HG03460 (cell line): ENCODE results near the gene RAI2.

Source experiments
- ATAC-seq: cut with Tn5 transposase; IDR thresholded peaks from one replicate; pipeline ENCODE4 v1.9.1; 2021; ENCODE audit not compliant: unreplicated experiment

RAI2 gene

DNA sequence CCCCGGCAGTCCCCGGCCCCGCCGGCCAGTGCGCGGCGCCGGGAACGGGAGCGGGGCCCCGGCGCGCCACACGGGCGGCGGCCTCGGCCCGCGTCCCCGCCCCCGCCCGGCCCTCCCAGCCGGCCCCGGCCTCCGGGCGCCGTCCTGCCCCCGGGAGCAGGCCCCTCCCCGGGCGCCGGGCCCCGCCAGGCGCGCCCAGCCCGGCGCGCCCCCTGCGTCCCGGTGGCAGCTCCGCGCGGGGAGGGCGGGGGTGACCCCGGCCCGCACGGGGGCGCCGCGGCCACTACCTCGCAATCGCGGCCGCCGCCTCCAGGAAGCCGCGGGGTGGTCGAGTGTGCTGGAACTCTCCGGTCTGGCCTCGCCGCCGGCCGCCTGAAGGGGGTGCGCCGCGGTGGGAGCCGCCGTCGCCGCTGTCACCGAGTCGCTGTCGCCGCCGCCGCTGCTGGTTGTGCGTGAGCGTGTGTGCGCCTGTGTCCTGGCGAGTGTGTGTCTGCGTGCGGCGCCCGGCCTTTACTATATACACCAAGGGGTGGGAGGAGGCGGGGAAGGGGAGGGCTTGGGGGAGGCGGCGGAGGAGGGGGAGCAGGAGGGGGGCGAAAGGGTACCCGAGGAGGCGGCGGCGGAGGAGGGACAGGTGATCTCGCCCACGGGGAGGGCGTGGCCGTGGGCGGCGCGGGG lies at the start of gene RAI2:
Gene RAI2 (minus strand): TSS at position 488 of the 678 bp plus-strand sequence. CDS start 59,288 bp downstream, outside the sequence.
- ATAC-seq: no peak

DNA sequence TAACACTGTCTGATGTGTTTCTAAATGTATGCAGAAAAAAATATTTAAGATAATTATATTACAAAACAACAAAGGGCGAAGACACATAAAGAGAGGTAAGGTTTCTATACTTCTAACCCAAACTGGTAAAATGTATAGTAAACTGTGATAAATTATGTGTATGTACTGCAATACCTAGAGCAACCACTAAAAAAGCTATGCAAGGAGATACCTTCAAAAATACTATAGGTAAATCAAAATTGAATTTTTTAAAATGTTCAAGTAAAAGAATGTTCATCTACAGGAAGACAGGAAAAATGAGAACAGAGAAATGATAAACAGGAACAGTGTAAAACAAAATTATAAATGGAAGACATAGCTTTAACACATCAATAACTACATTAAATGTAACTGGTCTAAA lies 27.3 kb upstream of the RAI2 start:
- no peak for ATAC-seq

DNA sequence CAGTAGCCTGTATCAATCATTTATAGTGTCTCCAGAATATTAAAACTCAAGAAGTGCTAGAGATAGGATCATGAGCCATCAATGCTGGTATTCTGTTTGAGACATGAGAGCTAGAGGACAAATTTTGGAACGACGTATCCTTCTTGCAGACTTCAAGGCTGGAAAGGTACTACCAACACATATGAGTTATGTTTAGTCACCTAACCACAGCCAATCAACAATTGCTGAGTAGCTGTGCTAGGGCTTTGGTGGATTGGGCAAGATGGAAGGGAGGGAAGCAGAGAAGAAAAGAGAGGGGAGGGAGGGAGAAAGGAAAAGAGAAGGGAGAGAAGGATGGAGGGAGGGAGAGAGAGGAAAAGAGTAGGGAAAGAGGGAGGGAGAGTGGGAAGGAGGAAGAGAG lies 21.6 kb upstream of the RAI2 start:
- no peak for ATAC-seq

DNA sequence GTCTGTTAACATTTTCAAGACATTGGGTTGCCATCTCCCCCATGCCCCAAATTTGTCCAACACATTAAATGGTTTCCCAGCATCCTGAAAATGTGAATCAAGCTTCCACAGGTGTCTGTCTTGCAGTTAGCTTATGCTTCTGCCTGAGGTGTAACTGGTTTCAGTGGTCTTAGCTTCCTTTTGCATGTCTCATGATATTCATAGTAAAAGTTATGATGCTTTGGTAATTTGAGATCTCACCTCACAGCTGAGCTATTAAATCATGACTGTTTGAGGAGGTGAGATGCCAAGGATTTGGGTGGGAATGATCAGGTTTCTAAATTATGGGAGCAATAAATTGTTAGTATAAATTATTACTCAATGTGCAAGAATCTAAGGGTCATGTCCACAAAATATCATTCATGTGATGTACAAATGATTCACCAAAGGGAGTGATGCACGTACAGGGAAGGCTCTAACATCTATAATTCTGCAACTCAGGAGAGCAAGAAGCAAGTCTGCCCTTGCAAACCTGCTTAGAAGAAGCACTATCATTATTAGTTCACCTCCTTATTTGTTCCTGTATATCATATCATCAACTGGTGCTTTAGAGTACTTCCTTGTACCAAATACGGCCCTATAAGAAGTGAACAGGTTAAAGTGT lies 17.1 kb upstream of the RAI2 start:
- no peak for ATAC-seq

DNA sequence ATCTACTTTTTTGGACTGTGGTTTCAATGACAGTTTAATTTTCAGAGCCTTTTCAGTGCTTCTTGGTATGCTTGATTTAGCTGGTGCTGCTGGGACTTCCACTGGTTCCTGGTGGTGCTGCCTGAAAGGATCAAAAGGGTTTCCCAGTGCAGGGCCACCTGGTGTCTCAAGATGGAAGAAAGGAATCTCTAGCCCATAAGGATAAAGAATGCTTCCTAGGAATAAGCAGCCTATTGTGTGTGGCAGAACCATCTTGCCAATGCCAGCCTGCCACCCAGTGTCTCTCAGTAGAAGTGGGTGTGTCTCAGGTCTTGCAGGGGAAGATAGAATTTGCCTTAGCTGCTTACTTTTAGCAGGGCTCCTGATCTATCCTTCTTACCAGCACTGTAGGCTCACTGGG lies 15.0 kb upstream of the RAI2 start:
- no peak for ATAC-seq

DNA sequence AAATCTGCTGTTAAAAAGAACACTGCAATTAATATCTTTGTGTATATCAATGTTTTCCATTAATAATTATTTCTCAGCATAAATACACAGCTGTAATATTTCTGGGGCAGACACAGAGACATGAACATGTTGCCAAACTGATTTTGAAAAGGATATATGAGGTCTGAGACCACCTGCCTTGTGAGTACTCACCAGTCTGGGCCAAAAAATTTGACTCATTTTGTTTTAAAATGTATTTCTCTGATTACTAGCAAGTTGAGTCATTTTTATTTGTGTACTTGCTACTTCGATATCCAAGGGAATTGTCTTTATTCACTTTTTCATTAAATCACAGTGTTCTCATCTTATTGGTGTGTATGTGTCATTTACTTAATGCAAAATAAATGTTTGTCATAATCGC lies 8.5 kb upstream of the RAI2 start:
- no peak for ATAC-seq

DNA sequence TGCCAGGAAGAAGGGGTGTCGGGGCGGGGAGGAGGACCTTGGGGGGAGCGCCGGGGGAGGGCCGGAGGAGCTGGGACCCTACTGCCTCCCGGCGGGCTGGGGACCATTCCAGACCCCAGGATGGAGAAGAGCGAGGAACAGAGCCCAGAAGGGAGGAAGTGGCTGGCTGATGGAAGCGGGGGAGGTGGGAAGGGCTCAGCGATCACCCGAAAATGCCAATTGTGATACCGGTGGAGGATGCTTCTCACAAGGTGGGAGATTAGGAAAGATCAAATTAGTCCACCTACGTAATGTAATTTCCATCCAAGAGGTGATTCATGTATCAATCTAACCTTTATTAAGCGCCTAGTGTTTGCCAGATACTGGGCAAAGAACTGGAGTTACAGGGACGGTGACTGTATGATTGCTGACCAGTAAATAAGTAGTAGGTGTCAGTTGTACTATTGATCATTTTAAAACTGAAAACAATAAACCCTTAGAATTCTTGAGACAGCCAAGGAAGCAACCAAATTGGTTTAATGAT lies 452 bp upstream of the RAI2 start:
- ATAC-seq: no peak

DNA sequence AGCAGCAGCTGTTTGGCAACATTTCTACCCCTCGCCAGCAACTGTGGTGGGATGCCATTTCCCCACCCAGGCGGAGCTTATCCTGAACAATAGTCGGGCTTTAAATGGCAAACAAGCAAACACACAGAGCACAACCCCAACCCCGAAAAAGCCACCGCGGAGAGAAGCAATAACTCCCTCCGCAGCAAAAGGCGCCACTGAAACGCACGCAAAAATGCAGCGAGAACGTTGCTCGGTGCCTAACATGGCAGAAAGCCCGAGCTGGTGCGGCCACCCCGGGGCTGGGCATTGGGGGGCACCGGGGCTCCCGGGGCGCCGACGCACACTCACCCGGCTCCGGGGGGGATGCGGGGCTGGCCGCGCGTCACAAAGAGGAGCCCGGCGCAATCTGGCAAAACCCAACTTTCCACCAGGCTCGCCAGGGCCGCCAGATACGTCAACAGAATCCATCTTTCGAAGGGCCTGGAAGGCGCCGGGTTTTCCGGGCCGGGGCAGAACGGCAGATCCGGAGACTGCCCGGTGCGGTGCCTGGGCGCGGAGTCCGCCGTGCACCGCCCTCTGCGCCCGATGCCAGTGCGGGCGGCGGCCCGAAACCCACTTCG lies 818 bp downstream of the RAI2 start:
- ATAC-seq: no peak

DNA sequence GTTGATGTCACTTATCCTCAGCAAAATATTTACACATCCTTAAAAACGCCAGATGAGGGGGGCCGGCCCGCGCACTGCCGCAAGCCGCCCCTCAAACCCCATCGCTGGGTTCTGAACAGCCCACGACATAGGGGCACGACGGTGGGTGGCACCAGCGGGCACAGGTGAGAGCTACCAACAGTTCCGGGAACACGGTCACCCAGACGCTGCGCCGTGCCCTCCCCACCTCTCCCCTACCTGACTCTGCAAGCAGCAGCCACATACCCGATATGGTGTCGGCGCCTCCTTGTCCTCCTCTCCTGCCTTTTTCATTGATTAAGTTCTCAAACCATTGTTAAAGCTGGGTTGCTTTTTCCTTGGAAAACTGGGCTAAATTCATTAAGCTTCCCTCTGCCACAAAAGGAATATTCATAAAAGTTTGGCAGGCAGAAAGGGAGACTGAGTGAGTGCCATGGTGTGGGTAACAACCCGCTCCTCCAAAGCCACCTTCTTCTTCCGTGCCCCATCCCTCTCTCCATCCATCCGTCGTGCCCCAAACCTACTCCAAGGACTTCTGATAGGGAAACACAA lies 1.4 kb downstream of the RAI2 start:
- ATAC-seq: no peak

DNA sequence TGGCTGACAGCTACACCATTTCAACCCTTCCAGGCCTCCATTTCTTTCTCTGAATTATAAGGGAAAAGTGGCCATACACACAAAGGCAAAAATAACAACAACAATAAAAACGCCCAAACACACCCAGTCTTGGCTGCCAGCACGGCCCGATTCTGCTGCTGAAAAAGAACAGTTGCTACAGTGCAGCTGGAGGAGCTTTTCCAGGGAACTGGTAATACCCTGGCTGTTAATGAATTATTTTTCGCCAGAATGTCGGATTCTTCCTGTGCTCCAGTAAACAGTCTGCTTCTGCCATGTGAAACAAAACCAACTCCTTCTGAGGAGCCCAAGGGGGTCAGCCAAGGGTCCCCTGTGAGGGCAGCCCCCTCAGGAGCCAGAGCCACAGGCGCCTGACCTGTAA lies 6.6 kb downstream of the RAI2 start:
- ATAC-seq: no peak

DNA sequence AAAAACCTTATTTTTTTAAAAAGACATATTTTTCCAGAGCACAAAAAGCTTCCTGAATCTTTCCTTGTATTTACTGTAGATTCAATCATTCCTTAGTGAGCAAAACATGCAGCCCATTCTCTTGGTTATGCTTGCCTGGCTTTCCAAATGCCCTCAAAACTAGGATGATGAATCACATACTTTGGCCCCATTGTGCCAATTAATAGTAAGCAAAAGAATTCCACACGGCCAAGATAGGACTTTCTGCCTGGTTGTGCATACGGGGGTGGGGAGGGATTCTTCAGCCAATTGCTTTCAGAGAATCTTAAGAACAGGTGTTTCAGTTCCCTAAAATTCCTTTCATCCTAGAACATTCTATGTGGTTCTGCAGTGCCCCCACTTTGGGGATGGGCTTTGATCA lies 7.0 kb downstream of the RAI2 start:
- ATAC-seq: no peak

DNA sequence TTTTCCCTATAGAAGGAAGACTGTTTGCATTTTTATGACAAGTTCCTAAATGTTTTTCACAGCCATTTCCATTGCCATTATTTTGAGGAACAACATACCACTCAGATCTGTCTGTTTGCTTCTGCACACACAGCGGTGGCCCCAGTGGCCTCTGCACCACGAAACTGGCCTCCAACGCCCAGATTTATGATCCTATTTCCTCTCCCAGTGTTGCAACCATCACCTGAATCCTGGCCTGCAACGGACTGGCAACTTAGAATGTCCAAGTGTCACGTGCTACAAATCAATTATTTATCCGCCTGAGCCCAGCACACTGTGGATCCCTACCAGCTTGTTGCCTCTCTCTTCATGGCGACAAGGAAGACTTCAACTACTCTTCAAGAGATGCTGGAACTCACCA lies 9.2 kb downstream of the RAI2 start:
- ATAC-seq: no peak

DNA sequence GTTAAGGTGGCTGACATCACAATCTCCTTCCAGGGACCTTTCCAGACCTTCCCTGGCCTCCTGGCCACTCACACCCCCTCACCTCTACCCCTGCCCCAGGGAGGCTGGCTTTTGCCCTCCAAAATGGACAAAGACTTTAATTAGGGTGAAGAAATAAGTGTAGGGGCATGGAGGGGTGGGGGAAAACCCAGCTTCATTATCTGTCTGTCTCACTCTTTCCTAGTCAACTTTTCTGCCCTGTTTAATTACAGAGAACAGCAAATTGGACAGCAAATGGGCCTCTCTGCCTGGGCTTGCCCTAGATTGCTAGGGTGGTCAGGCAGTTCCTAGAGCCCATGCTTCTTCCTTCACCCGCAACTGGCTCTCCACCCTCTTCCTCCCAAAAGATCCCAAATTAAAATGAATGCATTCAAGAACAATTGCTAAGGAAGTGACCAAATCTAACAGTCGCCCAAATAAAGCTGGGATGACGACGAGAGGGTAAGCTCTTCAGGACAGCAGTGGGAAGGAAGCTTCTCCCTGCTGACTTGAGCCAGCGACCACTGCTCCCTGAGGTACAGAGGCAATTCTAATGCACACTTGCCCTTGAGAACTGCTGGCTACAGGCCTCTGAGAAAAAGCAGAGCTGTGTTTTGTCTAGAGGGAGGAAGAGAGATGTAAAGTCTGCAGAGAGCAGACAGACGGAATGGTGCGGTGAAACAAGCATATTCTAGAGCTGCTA lies 12.4 kb downstream of the RAI2 start:
- ATAC-seq: no peak

DNA sequence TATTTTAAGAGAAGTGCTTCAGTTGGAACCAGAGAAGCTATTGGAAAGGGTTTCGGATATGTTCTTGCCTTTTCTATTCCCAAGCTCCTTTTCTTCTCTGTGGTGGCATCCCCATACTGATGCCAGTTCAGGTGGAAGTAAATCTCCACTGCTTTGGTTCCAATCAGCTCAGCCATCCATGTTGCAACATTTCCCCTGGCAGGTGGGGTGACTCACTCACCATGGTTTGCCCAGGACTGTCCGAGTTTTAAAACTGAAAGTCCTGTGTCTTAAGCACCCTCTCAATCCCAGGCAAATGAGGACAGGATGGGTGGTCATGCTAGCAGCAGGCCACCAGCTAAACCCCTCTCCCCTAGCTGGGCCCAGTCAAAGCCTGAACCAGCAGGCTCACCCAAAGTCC lies 15.1 kb downstream of the RAI2 start:
- no peak for ATAC-seq

DNA sequence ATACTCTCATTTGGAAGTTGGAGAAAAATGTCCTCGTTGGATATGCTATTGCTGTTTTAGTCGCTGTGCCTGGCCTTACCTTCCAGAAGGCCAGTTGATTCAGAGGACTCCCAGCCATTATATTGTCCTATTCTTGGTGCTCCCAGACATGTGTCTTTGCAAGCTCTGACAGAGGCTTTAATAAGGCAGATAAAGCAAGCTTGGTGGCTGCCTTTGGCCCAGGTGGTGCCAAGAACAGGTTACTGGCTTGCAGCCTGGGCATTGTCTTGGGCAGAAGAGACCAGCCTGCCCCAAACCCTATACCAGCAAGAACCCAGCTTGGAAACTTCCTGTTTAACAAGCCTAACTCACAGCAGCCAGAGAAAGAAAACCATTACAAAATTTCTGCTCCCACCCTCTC lies 16.9 kb downstream of the RAI2 start:
- no peak for ATAC-seq

DNA sequence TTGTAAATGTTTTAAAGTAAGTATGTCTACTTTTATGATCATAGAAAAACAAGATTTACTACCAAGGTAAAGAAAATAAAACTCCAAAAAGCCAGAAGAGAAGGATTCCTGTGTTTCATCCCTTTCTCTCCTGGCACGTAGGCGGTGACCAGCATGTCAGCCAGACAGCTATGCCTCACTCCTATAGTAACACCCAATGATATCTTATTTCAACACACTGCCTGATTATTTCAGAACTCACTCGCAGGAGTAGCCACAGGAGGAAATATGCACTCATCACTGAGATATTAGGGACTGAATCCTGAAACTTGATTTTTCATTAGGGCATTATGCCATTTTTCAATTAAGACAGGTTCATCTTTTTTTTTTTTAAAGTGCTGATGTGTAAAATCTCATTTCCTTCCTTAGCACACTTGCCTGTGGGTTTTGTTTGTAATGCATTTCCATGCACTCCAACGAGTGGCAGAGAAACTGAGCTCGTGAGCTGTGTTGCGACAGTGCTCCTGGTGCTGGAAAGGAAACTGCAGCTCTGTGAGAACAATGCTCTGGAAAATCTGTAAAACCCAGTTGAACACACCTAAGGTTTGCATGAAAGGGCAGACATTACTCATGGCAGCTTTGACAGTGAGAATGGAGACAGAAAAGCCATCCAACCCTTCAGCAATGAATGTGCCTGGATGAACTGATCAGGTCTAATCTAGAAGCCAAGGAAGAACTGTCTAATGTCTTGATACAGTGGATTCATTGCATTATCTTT lies 18.2 kb downstream of the RAI2 start:
- no peak for ATAC-seq

DNA sequence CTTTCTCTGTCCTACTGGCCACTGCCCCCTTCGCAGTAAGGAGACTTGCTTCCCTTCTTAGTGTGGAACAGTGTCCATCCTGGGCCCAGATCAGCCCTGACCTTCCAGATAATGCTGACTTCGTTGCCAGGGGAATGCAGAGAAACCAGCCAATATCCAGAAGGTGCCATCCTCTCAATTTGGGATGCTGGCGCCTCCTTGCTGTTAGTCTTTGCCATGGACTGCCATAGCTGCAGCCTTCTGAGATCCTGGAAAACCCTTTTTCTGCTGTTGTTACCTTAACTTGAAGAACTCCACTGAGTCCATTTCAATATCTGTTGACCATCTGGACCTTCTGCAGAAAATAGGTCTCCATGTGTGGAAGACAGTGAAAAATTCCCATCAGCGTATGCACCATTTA lies 21.8 kb downstream of the RAI2 start:
- no peak for ATAC-seq

DNA sequence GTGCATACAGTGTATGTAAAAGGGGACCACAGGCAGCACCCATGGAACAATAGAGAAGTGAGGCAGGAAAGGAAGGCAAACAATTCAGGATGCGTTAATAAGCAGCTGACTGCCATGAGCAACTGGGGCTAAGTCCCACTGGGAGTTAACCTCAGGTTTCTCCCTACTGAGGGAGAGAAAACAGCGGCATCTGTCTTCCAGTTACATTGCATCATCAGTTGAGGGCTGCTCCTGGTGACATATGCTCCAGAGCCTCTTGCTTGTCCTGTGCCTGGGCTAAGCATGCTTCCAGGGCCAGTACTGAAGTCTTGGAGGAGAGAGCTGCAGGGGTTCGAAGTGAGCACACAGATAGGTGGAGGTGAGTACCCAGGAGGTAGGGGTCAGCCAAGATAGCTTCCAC lies 24.3 kb downstream of the RAI2 start:
- no peak for ATAC-seq

DNA sequence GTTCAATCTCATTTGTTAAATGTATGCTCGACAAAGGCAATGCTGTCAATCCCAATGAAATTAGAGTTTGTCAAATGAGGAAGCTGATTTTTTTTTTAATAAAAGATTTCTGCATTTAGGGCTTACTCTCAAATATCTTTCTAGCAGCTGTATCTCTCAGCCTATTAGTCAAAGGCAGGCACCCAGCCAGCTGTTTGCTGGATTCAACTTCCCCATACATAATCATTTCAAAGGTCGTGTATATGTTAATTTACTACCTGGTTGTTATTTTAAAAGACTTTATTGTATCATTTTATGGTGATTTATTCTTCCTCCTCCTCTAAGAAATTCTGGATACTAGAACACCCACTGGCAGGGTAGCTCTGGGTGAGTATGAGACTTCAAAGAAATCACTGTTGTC lies 27.1 kb downstream of the RAI2 start:
- no peak for ATAC-seq

DNA sequence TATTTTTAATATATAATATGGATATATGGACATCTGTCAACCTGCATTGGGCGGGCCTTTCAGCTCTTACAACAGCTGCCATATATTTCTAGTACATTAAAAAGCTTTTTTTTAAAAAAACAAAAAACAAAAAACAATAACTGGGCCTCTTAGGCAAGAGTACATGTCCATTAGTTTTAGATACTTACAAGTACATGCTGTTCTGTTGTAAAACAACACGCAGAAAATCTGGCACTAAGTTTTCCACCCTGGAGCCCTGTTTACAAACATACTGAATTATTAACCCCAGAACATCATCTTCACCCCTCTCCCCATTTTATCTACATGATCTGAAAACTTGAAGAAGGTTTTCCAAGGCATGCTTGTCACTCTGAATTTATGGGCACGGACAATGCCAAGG lies 29.8 kb downstream of the RAI2 start:
- ATAC-seq: no peak

DNA sequence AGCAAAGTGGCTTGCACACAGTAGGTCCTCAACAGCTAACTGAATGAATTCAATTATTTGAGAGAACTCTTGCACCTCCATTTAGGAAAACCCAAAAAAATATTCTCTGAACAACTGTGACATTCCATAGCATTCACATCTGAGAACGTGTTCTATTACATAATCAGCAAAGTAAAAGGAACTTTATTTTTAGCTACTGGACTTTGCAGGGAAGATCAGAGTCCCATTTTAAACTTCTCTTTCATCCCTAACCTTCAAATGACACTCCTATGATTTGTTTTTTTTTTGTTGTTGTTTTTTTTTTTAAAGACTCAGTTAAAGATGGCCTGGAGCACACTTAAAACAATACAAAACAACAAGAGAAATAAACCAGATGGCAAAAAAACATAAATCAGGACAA lies 30.9 kb downstream of the RAI2 start:
- ATAC-seq: no peak
